ENCODE data around the gene STRBP.

STRBP gene

DNA sequence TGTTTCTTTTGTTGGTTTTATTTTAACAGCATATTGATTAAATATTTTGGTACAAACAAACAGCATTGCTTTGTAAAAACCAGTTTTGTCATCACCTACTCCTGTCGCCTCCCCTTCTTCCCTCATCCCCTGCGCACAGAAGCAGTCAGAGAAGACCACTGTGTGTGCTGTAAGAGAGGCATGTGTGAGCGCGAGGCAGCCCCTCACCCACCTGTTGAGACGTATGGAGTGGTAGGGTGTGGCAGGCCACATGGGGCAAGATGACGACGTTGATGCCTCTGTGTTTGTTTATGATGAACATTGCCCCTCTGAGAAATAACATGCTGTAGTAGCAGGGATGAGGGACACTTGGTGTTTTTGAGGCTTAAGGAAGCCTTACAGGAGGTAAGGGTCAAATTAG, 163.6 kb downstream of the STRBP start:
- H3K36me3 ChIP-seq (ENCODE audit: control insufficient read depth, insufficient read depth, low read length), result peaks cover 2% of the 10 kb centered on the region

DNA sequence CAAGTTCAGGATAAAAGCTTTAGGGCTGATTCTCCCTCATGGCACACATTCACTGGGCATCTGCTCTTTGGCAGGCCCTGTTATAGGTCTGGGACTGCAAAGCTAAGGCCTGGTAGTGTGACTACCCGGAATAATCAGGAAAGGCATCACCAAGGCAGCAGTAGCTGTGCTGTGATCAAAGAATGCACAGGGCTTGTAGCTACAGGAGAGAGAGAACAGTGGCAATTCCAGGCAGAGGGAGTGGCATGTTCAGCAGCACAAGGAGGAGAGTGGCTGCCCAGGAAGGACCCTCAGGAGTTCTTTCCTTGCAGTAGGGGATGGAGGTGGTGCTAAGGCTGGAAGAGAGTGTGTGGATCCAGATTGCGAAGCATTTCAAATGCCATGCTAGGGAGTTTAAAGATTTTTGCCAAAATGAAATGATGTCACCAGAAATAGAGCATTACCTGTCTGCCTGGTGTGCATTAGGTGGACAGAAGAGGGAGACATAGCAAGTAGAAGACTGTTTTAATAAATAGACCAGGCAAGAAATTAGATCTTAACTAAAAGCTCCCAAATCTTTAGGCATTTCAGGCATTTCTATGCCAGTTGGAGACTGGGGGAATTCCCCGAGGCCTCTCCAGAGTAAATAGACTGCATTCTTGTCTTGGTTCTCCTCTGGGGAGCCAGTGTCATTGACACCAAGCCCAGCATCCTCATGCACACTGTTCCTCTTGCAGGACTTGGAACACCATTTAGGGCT, 165.8 kb downstream of the STRBP start:
- Histone ChIP-seq H3K4me2 (ENCODE audit: low read length) (no peak overlapping the region), H3K4me1 (ENCODE audit: control insufficient read depth, low read depth, low read length) (peaks cover 2% of the 10 kb centered on the region), H3K36me3 (ENCODE audit: control insufficient read depth, insufficient read depth, low read length) (peaks cover 4% of the 10 kb centered on the region), H3K27ac (ENCODE audit: low read depth, low read length) (no peak overlapping the region), H4K5ac (ENCODE audit: low read length) (no peak overlapping the region), H3K9ac (ENCODE audit: low read length) (no peak overlapping the region), H3K4ac (ENCODE audit: low read depth, low read length) (no peak overlapping the region), H3K23ac (ENCODE audit: low read length) (no peak overlapping the region), H3K4me3 (ENCODE audit: low read length) (no peak overlapping the region), H3K18ac (ENCODE audit: low read length) (no peak overlapping the region), H3K79me1 (ENCODE audit: low read length) (no peaks in the 10 kb centered on the region), H4K8ac (ENCODE audit: low read depth, low read length) (no peak overlapping the region), H2BK5ac (ENCODE audit: low read length) (no peak overlapping the region), H2BK120ac (ENCODE audit: low read depth, low read length) (no peak overlapping the region), H3K79me2 (ENCODE audit: control insufficient read depth, insufficient read depth, low read length) (no peaks in the 10 kb centered on the region), H2AK5ac (ENCODE audit: low read length) (no peak overlapping the region), H3K56ac (ENCODE audit: low read length) (no peak overlapping the region), H2BK15ac (replicated peaks; ENCODE audit: low read depth) (no peak overlapping the region), H3K27me3 (ENCODE audit: insufficient read depth, low read length, poor library complexity) (no peaks in the 10 kb centered on the region)
- DNase-seq, result peak; percentile 57
- no CpG with 5 or more reads among the region's 3 CpGs for WGBS (ENCODE audit: extremely low coverage, insufficient coverage, low lambda C conversion rate)

More for the DNA sequence above, 163.6 kb downstream of the STRBP start:
- Histone ChIP-seq H3K56ac (ENCODE audit: low read length) (no peak overlapping the region), H3K23ac (ENCODE audit: low read length) (no peak overlapping the region), H2AK5ac (ENCODE audit: low read length) (no peak overlapping the region), H3K4ac (ENCODE audit: low read depth, low read length) (no peak overlapping the region), H4K8ac (ENCODE audit: low read depth, low read length) (no peak overlapping the region), H2BK15ac (replicated peaks; ENCODE audit: low read depth) (no peak overlapping the region), H3K9ac (ENCODE audit: low read length) (no peak overlapping the region), H3K79me2 (ENCODE audit: control insufficient read depth, insufficient read depth, low read length) (no peaks in the 10 kb centered on the region), H3K4me1 (ENCODE audit: control insufficient read depth, low read depth, low read length) (peaks cover 2% of the 10 kb centered on the region), H3K4me3 (ENCODE audit: low read length) (no peak overlapping the region), H2BK120ac (ENCODE audit: low read depth, low read length) (no peak overlapping the region), H3K79me1 (ENCODE audit: low read length) (no peaks in the 10 kb centered on the region), H2BK5ac (ENCODE audit: low read length) (no peak overlapping the region), H3K4me2 (ENCODE audit: low read length) (no peak overlapping the region), H3K27me3 (ENCODE audit: insufficient read depth, low read length, poor library complexity) (no peaks in the 10 kb centered on the region), H3K18ac (ENCODE audit: low read length) (no peak overlapping the region), H3K27ac (ENCODE audit: low read depth, low read length) (no peak overlapping the region), H4K5ac (ENCODE audit: low read length) (no peak overlapping the region)
- DNase-seq, result no peak
- WGBS (ENCODE audit: extremely low coverage, insufficient coverage, low lambda C conversion rate), result no CpG with 5 or more reads among the region's 7 CpGs

DNA sequence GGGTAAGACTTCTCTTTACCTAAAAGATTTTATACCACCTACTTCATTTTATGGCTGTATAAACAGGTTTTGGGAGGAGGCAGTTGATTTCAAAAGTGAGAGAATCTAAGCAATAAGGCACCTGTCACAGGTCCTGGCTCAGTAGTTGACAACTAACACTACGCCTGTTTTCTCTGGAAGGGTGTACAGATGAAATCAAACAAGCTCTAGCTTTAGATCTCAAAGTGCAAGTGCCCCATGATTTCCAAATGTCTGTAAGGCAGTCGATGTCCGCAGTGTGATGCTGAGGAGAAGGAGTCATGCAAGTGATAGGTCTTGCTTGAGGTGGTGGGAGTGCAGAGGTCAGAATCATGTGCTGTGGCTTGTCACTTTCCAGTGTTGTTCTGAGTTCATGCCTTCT, 168.8 kb downstream of the STRBP start:
- Histone ChIP-seq H3K4ac (ENCODE audit: low read depth, low read length) (no peak overlapping the region), H3K9ac (ENCODE audit: low read length) (no peak overlapping the region), H3K79me2 (ENCODE audit: control insufficient read depth, insufficient read depth, low read length) (no peaks in the 10 kb centered on the region), H3K27me3 (ENCODE audit: insufficient read depth, low read length, poor library complexity) (no peaks in the 10 kb centered on the region), H3K18ac (ENCODE audit: low read length) (no peak overlapping the region), H4K8ac (ENCODE audit: low read depth, low read length) (no peak overlapping the region), H2BK15ac (replicated peaks; ENCODE audit: low read depth) (no peak overlapping the region), H3K79me1 (ENCODE audit: low read length) (no peaks in the 10 kb centered on the region), H3K4me2 (ENCODE audit: low read length) (no peak overlapping the region), H3K27ac (ENCODE audit: low read depth, low read length) (no peak overlapping the region), H3K36me3 (ENCODE audit: control insufficient read depth, insufficient read depth, low read length) (peaks cover 4% of the 10 kb centered on the region), H3K4me3 (ENCODE audit: low read length) (no peak overlapping the region), H2BK5ac (ENCODE audit: low read length) (no peak overlapping the region), H3K4me1 (ENCODE audit: control insufficient read depth, low read depth, low read length) (peaks cover 4% of the 10 kb centered on the region), H2AK5ac (ENCODE audit: low read length) (no peak overlapping the region), H4K5ac (ENCODE audit: low read length) (no peak overlapping the region), H3K56ac (ENCODE audit: low read length) (no peak overlapping the region), H3K23ac (ENCODE audit: low read length) (no peak overlapping the region), H2BK120ac (ENCODE audit: low read depth, low read length) (no peak overlapping the region)
- DNase-seq, result no peak
- no CpG with 5 or more reads among the region's 3 CpGs for WGBS (ENCODE audit: extremely low coverage, insufficient coverage, low lambda C conversion rate)

DNA sequence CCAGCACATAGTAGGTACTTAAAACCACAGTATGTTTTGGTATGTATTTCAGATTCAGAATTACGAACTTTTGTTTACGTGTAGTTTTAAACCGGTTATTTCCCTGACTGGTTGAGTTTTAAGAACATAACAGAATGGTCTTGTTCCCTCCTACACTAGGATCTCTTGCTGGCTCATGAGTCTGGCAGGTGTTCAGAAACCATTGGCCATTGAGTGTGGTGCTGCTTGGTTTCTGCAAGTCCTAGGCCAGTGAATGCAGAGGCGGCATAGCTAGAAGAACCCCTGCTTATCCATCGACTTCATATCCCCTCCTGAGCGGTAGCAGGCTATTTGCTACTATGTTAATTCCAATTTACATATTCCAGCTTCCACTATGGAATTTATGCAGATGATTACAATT, 169.3 kb downstream of the STRBP start:
- Histone ChIP-seq H3K4ac (ENCODE audit: low read depth, low read length) (no peak overlapping the region), H3K79me1 (ENCODE audit: low read length) (no peaks in the 10 kb centered on the region), H3K4me2 (ENCODE audit: low read length) (no peak overlapping the region), H3K27ac (ENCODE audit: low read depth, low read length) (no peak overlapping the region), H3K56ac (ENCODE audit: low read length) (no peak overlapping the region), H3K79me2 (ENCODE audit: control insufficient read depth, insufficient read depth, low read length) (no peaks in the 10 kb centered on the region), H3K4me1 (ENCODE audit: control insufficient read depth, low read depth, low read length) (peaks cover 4% of the 10 kb centered on the region), H2BK5ac (ENCODE audit: low read length) (no peak overlapping the region), H3K36me3 (ENCODE audit: control insufficient read depth, insufficient read depth, low read length) (peaks cover 3% of the 10 kb centered on the region), H4K5ac (ENCODE audit: low read length) (no peak overlapping the region), H2BK120ac (ENCODE audit: low read depth, low read length) (no peak overlapping the region), H3K27me3 (ENCODE audit: insufficient read depth, low read length, poor library complexity) (no peaks in the 10 kb centered on the region), H2AK5ac (ENCODE audit: low read length) (no peak overlapping the region), H2BK15ac (replicated peaks; ENCODE audit: low read depth) (no peak overlapping the region), H3K23ac (ENCODE audit: low read length) (no peak overlapping the region), H3K18ac (ENCODE audit: low read length) (no peak overlapping the region), H3K9ac (ENCODE audit: low read length) (no peak overlapping the region), H4K8ac (ENCODE audit: low read depth, low read length) (no peak overlapping the region), H3K4me3 (ENCODE audit: low read length) (no peak overlapping the region)
- no CpG with 5 or more reads among the region's 6 CpGs for whole genome bisulfite sequencing (ENCODE audit: extremely low coverage, insufficient coverage, low lambda C conversion rate)
- no peak for DNase-seq

DNA sequence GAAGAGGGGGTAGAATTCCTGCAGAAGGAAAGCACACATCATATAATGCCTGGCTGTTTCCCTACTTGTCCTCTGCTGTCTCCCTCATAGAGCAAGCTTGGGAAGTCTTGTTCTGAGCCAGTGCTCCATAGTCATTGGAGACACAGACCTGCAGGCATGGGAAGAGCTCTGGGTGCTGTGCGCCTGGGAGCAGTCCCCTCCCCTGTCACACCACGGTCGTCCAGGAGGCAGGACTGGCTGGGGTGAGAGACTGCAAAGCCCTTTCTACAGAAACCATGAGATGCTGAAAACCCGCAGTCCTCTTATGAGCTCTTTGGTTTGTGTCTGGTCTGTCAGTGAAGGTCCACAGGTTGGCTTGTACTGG, 170.3 kb downstream of the STRBP start:
- Histone ChIP-seq H3K18ac (ENCODE audit: low read length) (no peak overlapping the region), H2AK5ac (ENCODE audit: low read length) (no peak overlapping the region), H3K27ac (ENCODE audit: low read depth, low read length) (no peak overlapping the region), H2BK15ac (replicated peaks; ENCODE audit: low read depth) (no peak overlapping the region), H3K4me1 (ENCODE audit: control insufficient read depth, low read depth, low read length) (peaks cover 4% of the 10 kb centered on the region), H2BK5ac (ENCODE audit: low read length) (no peak overlapping the region), H3K4ac (ENCODE audit: low read depth, low read length) (no peak overlapping the region), H2BK120ac (ENCODE audit: low read depth, low read length) (no peak overlapping the region), H3K79me2 (ENCODE audit: control insufficient read depth, insufficient read depth, low read length) (no peaks in the 10 kb centered on the region), H3K36me3 (ENCODE audit: control insufficient read depth, insufficient read depth, low read length) (peaks cover 2% of the 10 kb centered on the region), H3K79me1 (ENCODE audit: low read length) (no peaks in the 10 kb centered on the region), H3K27me3 (ENCODE audit: insufficient read depth, low read length, poor library complexity) (no peaks in the 10 kb centered on the region), H3K56ac (ENCODE audit: low read length) (no peak overlapping the region), H3K23ac (ENCODE audit: low read length) (no peak overlapping the region), H3K4me2 (ENCODE audit: low read length) (no peak overlapping the region), H3K9ac (ENCODE audit: low read length) (no peak overlapping the region), H3K4me3 (ENCODE audit: low read length) (no peak overlapping the region), H4K8ac (ENCODE audit: low read depth, low read length) (no peak overlapping the region), H4K5ac (ENCODE audit: low read length) (no peak overlapping the region)
- no CpG with 5 or more reads among the region's 4 CpGs for WGBS (ENCODE audit: extremely low coverage, insufficient coverage, low lambda C conversion rate)
- peak; percentile 12 for DNase-seq

All from mesendoderm (in vitro differentiated cells).